IPS DF 6.9 (cell line): ENCODE measurements around the gene TPRN.

ENCODE experiments used
- DNase-seq: peaks from one replicate; pipeline ENCODE4 v3.0.0-alpha.2; 2013; ENCODE audit warnings: low read depth, low spot score
- H3K27ac ChIP-seq: one replicate; pipeline ENCODE4 v1.5.1; 2013; ENCODE audit warnings: low read length, control low read depth
- H3K27me3 ChIP-seq: 2 replicates; pipeline ENCODE4 v1.6.1; 2013; ENCODE audit warnings: mild to moderate bottlenecking, low read length; ENCODE audit not compliant: control insufficient read depth, insufficient read depth
- H3K36me3 ChIP-seq: 2 replicates; pipeline ENCODE4 v1.6.1; 2013; ENCODE audit warnings: low read length; ENCODE audit not compliant: control insufficient read depth, insufficient read depth
- H3K4me1 ChIP-seq: 2 replicates; pipeline ENCODE4 v1.6.1; 2013; ENCODE audit warnings: low read length; ENCODE audit not compliant: control insufficient read depth, insufficient read depth
- H3K4me3 ChIP-seq: 2 replicates; pipeline ENCODE4 v1.5.1; 2013; ENCODE audit warnings: mild to moderate bottlenecking, low read length
- H3K9me3 ChIP-seq: 2 replicates; pipeline ENCODE4 v1.6.1; 2013; ENCODE audit warnings: low read length, inconsistent platforms; ENCODE audit not compliant: control insufficient read depth, insufficient read depth
- WGBS: extraction: QIAGEN DNeasy Blood & Tissue Kit; methylation state at CpG from one replicate; pipeline ENCODE4 v1.1.7; 2013; ENCODE audit warnings: mixed read lengths, missing lambda C conversion rate; ENCODE audit not compliant: insufficient read length, insufficient coverage; 5-methylcytosine and 5-hydroxymethylcytosine counted together

The TPRN gene

GRCh38 chr9:137185921-137186320, 14.6 kb downstream of the TPRN start:
- no CpG with 5 or more reads among the region's 19 CpGs for WGBS
- Histone ChIP-seq H3K36me3 (peaks cover 26% of the 10 kb centered on the region), H3K9me3 (no peaks in the 10 kb centered on the region)

GRCh38 chr9:137184881-137185660, 15.5 kb downstream of the TPRN start:
- no peaks in the 10 kb centered on the region for H3K9me3 ChIP-seq
- no peak overlapping the region for H3K27ac ChIP-seq
- peaks cover 31% of the 10 kb centered on the region for H3K36me3 ChIP-seq
- WGBS = no CpG with 5 or more reads among the region's 48 CpGs
- H3K4me3 ChIP-seq = no peak overlapping the region
- H3K27me3 ChIP-seq = no peaks in the 10 kb centered on the region
- no peak for DNase-seq
- peaks cover 6% of the 10 kb centered on the region; the same call in 1 of the 2 replicates for H3K4me1 ChIP-seq

More at GRCh38 chr9:137185921-137186320, 14.6 kb downstream of the TPRN start:
- H3K27ac ChIP-seq = no peak overlapping the region
- no peak overlapping the region for H3K4me3 ChIP-seq
- H3K27me3 ChIP-seq = no peaks in the 10 kb centered on the region
- DNase-seq = no peak
- H3K4me1 ChIP-seq = peaks cover 6% of the 10 kb centered on the region; the same call in 1 of the 2 replicates

GRCh38 chr9:137183980-137184595, 16.5 kb downstream of the TPRN start:
- H3K36me3 ChIP-seq = peaks cover 31% of the 10 kb centered on the region
- no peak for DNase-seq
- H3K4me1 ChIP-seq = no peaks in the 10 kb centered on the region; the same call in 1 of the 2 replicates
- WGBS = no CpG with 5 or more reads among the region's 27 CpGs
- no peak overlapping the region for H3K27ac ChIP-seq
- no peaks in the 10 kb centered on the region for H3K9me3 ChIP-seq
- no peak overlapping the region for H3K4me3 ChIP-seq
- H3K27me3 ChIP-seq = no peaks in the 10 kb centered on the region

GRCh38 chr9:137182836-137183235, 17.7 kb downstream of the TPRN start:
- Histone ChIP-seq H3K4me1 (no peaks in the 10 kb centered on the region; the same call in 1 of the 2 replicates), H3K36me3 (peaks cover 31% of the 10 kb centered on the region), H3K4me3 (no peak overlapping the region), H3K27me3 (no peaks in the 10 kb centered on the region), H3K9me3 (no peaks in the 10 kb centered on the region), H3K27ac (no peak overlapping the region)
- WGBS = no CpG with 5 or more reads among the region's 17 CpGs
- no peak for DNase-seq

GRCh38 chr9:137181680-137182079, 18.9 kb downstream of the TPRN start:
- H3K27me3 ChIP-seq = no peaks in the 10 kb centered on the region
- no peaks in the 10 kb centered on the region for H3K4me1 ChIP-seq
- no peak for DNase-seq
- WGBS = no CpG with 5 or more reads among the region's 22 CpGs
- H3K4me3 ChIP-seq = no peak overlapping the region
- no peak overlapping the region for H3K27ac ChIP-seq
- H3K9me3 ChIP-seq = no peaks in the 10 kb centered on the region
- H3K36me3 ChIP-seq = peaks cover 31% of the 10 kb centered on the region

- Histone ChIP-seq H3K9me3 (no peaks in the 10 kb centered on the region), H3K4me3 (no peak overlapping the region), H3K4me1 (no peaks in the 10 kb centered on the region), H3K27ac (no peak overlapping the region), H3K36me3 (peaks cover 31% of the 10 kb centered on the region), H3K27me3 (no peaks in the 10 kb centered on the region)
- no CpG with 5 or more reads among the region's 20 CpGs for WGBS
- DNase-seq = no peak
These were observed 20.1 kb downstream of the TPRN start for GRCh38 chr9:137180491-137180890.

GRCh38 chr9:137179761-137180160, 20.8 kb downstream of the TPRN start:
- no peaks in the 10 kb centered on the region for H3K9me3 ChIP-seq
- DNase-seq = no peak
- H3K4me1 ChIP-seq = peaks cover 2% of the 10 kb centered on the region; the same call in 1 of the 2 replicates
- WGBS = no CpG with 5 or more reads among the region's 17 CpGs
- no peak overlapping the region for H3K27ac ChIP-seq
- H3K36me3 ChIP-seq = peaks cover 27% of the 10 kb centered on the region
- H3K27me3 ChIP-seq = no peaks in the 10 kb centered on the region
- no peak overlapping the region for H3K4me3 ChIP-seq

- Histone ChIP-seq H3K27me3 (no peaks in the 10 kb centered on the region), H3K4me3 (no peak overlapping the region), H3K9me3 (no peaks in the 10 kb centered on the region), H3K4me1 (peaks cover 2% of the 10 kb centered on the region; the same call in 1 of the 2 replicates), H3K36me3 (peaks cover 26% of the 10 kb centered on the region), H3K27ac (no peak overlapping the region)
- no peak for DNase-seq
- WGBS = no CpG with 5 or more reads among the region's 19 CpGs
These were observed 21.5 kb downstream of the TPRN start for GRCh38 chr9:137178939-137179630.

GRCh38 chr9:137178201-137178938, 22.2 kb downstream of the TPRN start:
- Histone ChIP-seq H3K4me1 (peaks cover 2% of the 10 kb centered on the region; the same call in 1 of the 2 replicates), H3K27me3 (no peaks in the 10 kb centered on the region), H3K9me3 (no peaks in the 10 kb centered on the region), H3K36me3 (peaks cover 20% of the 10 kb centered on the region), H3K27ac (no peak overlapping the region), H3K4me3 (no peak overlapping the region)
- no CpG with 5 or more reads among the region's 23 CpGs for WGBS
- no peak for DNase-seq
